GM12875 (cell line): Measurements from ENCODE around the gene TP53I13.

Source experiments
- H3K4me3 ChIP-seq: one replicate; pipeline ENCODE4 v1.5.1; 2011; ENCODE audit warnings: low read depth, low read length, control low read depth
- TF ChIP-seq, protein P1 (sequence below): IDR thresholded peaks from 2 replicates; pipeline ENCODE4 v1.5.1; 2011; ENCODE audit warnings: low read depth, mild to moderate bottlenecking, control low read depth, inconsistent platforms, low read length, moderate library complexity, borderline replicate concordance; ENCODE audit not compliant: insufficient read depth

The TP53I13 gene

GRCh38 chr17:29572691-29573557, 4.4 kb downstream of the TP53I13 start:
- no peak overlapping the region for H3K4me3 ChIP-seq

GRCh38 chr17:29573558-29573869, 5.0 kb downstream of the TP53I13 start:
- no peak overlapping the region for H3K4me3 ChIP-seq
- TF ChIP-seq, protein P1, sequence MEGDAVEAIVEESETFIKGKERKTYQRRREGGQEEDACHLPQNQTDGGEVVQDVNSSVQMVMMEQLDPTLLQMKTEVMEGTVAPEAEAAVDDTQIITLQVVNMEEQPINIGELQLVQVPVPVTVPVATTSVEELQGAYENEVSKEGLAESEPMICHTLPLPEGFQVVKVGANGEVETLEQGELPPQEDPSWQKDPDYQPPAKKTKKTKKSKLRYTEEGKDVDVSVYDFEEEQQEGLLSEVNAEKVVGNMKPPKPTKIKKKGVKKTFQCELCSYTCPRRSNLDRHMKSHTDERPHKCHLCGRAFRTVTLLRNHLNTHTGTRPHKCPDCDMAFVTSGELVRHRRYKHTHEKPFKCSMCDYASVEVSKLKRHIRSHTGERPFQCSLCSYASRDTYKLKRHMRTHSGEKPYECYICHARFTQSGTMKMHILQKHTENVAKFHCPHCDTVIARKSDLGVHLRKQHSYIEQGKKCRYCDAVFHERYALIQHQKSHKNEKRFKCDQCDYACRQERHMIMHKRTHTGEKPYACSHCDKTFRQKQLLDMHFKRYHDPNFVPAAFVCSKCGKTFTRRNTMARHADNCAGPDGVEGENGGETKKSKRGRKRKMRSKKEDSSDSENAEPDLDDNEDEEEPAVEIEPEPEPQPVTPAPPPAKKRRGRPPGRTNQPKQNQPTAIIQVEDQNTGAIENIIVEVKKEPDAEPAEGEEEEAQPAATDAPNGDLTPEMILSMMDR, result no peak

More at GRCh38 chr17:29572691-29573557, 4.4 kb downstream of the TP53I13 start:
- TF ChIP-seq, protein P1, result peak; percentile 70

DNA sequence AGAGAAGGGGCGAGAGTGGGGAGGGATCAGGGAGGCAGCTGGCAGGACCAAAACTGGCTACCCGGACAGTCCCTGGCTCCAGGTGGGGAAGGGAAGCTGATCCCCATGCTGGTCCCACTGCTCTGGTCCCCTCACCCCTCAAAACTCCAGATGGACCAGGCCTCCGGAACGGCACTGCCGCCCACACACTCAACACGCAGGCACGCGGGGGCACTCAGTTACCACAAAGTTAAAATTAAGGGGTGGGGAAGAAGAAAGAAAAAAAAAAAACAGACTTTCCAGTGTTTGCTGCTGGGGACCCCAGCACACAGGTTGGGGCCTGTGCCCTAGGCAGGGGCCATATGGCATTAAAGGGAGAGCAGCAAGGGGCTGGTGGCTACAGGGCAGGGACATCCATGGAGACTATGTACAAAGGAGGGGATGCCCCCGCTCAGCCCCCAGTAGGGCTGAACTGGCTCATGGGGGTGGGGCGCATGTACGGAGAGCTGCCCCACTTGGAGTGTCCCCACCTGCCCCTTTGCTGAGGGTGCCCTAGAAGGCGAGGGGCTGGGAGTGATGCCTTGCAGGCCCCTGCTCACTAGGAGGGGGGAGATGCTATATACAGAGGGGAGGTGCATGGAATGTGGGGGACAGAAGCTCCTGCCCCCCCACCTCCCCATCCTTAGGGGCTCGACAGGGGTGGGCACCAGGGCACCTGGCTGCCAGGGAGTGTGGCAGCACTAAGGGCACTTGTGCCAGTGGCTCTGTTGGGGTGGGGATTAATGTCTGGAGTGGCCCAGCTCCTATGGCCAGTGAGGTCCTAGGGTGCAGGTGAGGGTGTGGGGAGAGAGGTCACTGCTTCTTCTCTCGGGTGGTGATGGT, 5.6 kb downstream of the TP53I13 start:
- no peak overlapping the region for H3K4me3 ChIP-seq
- TF ChIP-seq, protein P1, result no peak

- TF ChIP-seq, protein P1, result no peak
Measured at GRCh38 chr17:29574732-29575510, 6.4 kb downstream of the TP53I13 start.

DNA sequence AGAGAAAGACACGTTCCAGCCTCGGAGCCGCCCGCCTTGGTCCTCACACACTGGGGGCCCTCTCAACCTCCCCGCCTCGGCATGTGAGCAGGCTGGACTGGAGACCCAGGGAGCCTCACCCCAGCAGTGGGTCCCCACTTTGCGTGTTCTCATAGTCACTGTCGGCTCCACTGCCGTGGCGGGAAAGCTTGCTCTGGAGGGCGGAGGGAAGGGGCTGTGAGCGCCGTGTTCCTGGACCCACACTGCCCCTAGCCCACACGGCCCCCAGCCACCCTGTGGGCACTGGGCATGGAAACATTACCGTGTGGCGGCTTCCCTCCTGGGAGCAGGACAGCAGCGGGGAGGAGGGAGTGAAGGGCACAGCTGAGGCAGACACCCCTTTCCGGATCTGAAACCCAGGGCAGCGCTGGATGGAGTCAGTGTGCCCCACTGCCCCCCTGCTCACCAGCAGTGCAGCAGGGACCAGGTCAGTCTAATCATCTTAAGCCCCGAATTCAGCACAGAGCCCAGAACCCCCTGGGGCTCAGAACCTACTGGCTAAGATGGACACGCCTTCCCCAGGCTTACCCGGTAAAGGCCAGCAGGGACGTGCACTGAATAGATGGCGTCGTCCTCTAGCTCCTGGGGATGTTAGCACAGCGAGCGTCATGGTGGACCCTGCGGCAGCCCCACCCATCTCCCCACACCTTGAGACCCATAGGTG, 7.2 kb downstream of the TP53I13 start:
- TF ChIP-seq, protein P1, result no peak
- no peak overlapping the region for H3K4me3 ChIP-seq

More at GRCh38 chr17:29574732-29575510, 6.4 kb downstream of the TP53I13 start:
- no peak overlapping the region for H3K4me3 ChIP-seq

- TF ChIP-seq, protein P1, result no peak
- no peak overlapping the region for H3K4me3 ChIP-seq
Measured at GRCh38 chr17:29576214-29577000, 7.9 kb downstream of the TP53I13 start.
